Activated CD4-positive, alpha-beta T cell treated with anti-CD3 and anti-CD28 coated beads, Interleukin-2, amount 50 U/mL, for 4 hours (primary cell): ENCODE measurements around the gene CYP4F2.
"Not testable (repeated sequence)": the region's sequence is repeated elsewhere in the genome, so short reads cannot be mapped to it uniquely, and the experiment has no call there.

Source experiments
- DNase-seq, 2 experiments: peaks; one replicate each; pipeline ENCODE4 v3.0.0-alpha.2; 2020

Gene CYP4F2

GRCh38 chr19:15897026-15897737 lies 692 bp downstream of the CYP4F2 start:
- no peak for DNase-seq

GRCh38 chr19:15895876-15896430 lies 1.9 kb downstream of the CYP4F2 start:
- DNase-seq: no peak

GRCh38 chr19:15894359-15894758 lies 3.5 kb downstream of the CYP4F2 start:
- DNase-seq: no peak

GRCh38 chr19:15893477-15893876 lies 4.4 kb downstream of the CYP4F2 start:
- DNase-seq: no peak

GRCh38 chr19:15892012-15892411 lies 5.9 kb downstream of the CYP4F2 start:
- no peak for DNase-seq

- no peak for DNase-seq
Observed at GRCh38 chr19:15891434-15891833, 6.4 kb downstream of the CYP4F2 start.

GRCh38 chr19:15889339-15889738 lies 8.5 kb downstream of the CYP4F2 start:
- DNase-seq: not testable (repeated sequence)

- DNase-seq: no peak
Observed at GRCh38 chr19:15885919-15886318, 12.0 kb downstream of the CYP4F2 start.

- DNase-seq: no peak
Observed at GRCh38 chr19:15885167-15885566, 12.7 kb downstream of the CYP4F2 start.

- DNase-seq: not testable (repeated sequence)
Observed at GRCh38 chr19:15883329-15883728, 14.5 kb downstream of the CYP4F2 start.

GRCh38 chr19:15874821-15875474 lies 22.9 kb downstream of the CYP4F2 start:
- no peak for DNase-seq

GRCh38 chr19:15873771-15874170 lies 24.1 kb downstream of the CYP4F2 start:
- not testable (repeated sequence) for DNase-seq

- DNase-seq: no peak
Observed at GRCh38 chr19:15871570-15871969, 26.3 kb downstream of the CYP4F2 start.

GRCh38 chr19:15869873-15870272 lies 28.0 kb downstream of the CYP4F2 start:
- no peak for DNase-seq

- peak; percentile 33 to 36 for DNase-seq
Observed at GRCh38 chr19:15869109-15869555, 28.7 kb downstream of the CYP4F2 start.

GRCh38 chr19:15866636-15867035 lies 31.2 kb downstream of the CYP4F2 start:
- DNase-seq: no peak

GRCh38 chr19:15864824-15865223 lies 33.0 kb downstream of the CYP4F2 start:
- DNase-seq: no peak

- no peak for DNase-seq
Observed at GRCh38 chr19:15863272-15863671, 34.6 kb downstream of the CYP4F2 start.

- no peak for DNase-seq
Observed at GRCh38 chr19:15862444-15862843, 35.4 kb downstream of the CYP4F2 start.

GRCh38 chr19:15860522-15860921 lies 37.4 kb downstream of the CYP4F2 start:
- no peak for DNase-seq

- DNase-seq: no peak
Observed at GRCh38 chr19:15859187-15859586, 38.7 kb downstream of the CYP4F2 start.

- DNase-seq: no peak
Observed at GRCh38 chr19:15850385-15850784, 47.5 kb downstream of the CYP4F2 start.

- DNase-seq: no peak
Observed at GRCh38 chr19:15846923-15847322, 51.0 kb downstream of the CYP4F2 start.

- DNase-seq: not testable (repeated sequence)
Observed at GRCh38 chr19:15843894-15844222, 54.0 kb downstream of the CYP4F2 start.
